Right lobe of liver (tissue), 4 donors: ENCODE results near the gene AP5B1.

Source experiments
- CTCF ChIP-seq, 4 donors: fragments of 200-600 bp in 3 of 4; fragments of 450-650 bp in 1 of 4; IDR thresholded peaks; one replicate each; pipeline versions ENCODE4 v1.5.1 to v1.8.0; 2016 to 2022; ENCODE audit warnings: antibody characterized with exemption in 4 of 4, mild to moderate bottlenecking in 2 of 4
- POLR2A ChIP-seq: fragments of 450-650 bp; IDR thresholded peaks from one replicate; pipeline ENCODE4 v1.6.1; 2017; ENCODE audit warnings: antibody characterized with exemption, mild to moderate bottlenecking
- donor health status: DM: no; HTN: no; CAD: no.
- donor health status: DM: no; HTN: no; CAD: no.
- donor health status: DM: no; HTN: yes; CAD: no.

- peak; percentile 12 to 50 (median 34) for TF ChIP-seq CTCF (IDR thresholded peaks at IDR 0.05)
- TF ChIP-seq POLR2A: no peak
These were observed 581 bp upstream of the AP5B1 start for GRCh38 chr11:65781152-65781961.
